Activated naive CD8-positive, alpha-beta T cell treated with anti-CD3 and anti-CD28 coated beads for 36 hours (primary cell): ENCODE results near the gene NT5C1B. TPM values are rescaled to one million over a fixed set of nuclear protein-coding genes. Genes with fewer than 3 reads are reported as not detected.

ENCODE experiments used
- DNase-seq: peaks from one replicate; pipeline ENCODE4 v3.0.0; 2021
- H3K27ac Mint-ChIP-seq: one replicate; pipeline ENCODE4 v1.8.0; 2022; ENCODE audit warnings: mild to moderate bottlenecking, moderate library complexity, mixed read lengths
- H3K27me3 Mint-ChIP-seq: one replicate; pipeline ENCODE4 v1.8.0; 2022; ENCODE audit warnings: mild to moderate bottlenecking, mixed read lengths
- H3K36me3 Mint-ChIP-seq: one replicate; pipeline ENCODE4 v1.8.0; 2021; ENCODE audit warnings: mild to moderate bottlenecking, mixed read lengths
- H3K4me1 Mint-ChIP-seq: one replicate; pipeline ENCODE4 v1.8.0; 2021; ENCODE audit warnings: mixed read lengths
- H3K4me3 Mint-ChIP-seq: one replicate; pipeline ENCODE4 v1.8.0; 2022; ENCODE audit warnings: mild to moderate bottlenecking, moderate library complexity, mixed read lengths
- H3K9me3 Mint-ChIP-seq: one replicate; pipeline ENCODE4 v1.8.0; 2022; ENCODE audit warnings: mixed read lengths
- total RNA-seq, 2 experiments: library from RNA; stranded (reverse); gene quantifications; one replicate each; pipeline ENCODE4 v1.2.3, GENCODE V29; 2021

NT5C1B gene
- total RNA-seq, 2 experiments from 2014 or later = not detected

DNA sequence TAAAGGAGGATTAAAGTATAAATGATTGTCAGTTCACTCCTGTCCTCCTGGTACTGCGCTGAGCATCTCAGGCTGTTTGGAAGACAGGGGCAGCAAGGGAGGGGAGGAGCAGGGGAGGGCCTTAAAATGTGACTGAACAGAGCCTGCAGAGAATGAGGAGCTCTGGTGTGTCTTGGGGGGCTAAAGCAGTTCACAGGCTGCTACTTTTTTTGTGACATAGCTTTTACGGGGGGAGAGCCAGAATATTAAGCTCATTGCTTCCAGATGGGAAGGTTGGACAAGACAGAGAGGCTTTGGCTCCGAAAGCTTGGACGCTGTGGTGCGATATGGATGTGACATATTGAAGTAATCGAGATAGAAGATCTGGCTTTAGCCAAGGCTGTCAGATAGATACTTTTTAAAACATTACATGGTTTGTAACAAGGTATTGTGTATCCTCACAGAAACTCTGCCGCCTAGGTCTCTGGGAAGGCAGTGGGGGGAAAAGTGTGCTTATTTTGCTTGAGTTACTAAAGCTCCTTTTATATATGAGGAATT is 69.4 kb downstream of the NT5C1B start:
- no peak overlapping the region for H3K27ac Mint-ChIP-seq
- H3K4me1 Mint-ChIP-seq = no peaks in the 10 kb centered on the region
- H3K36me3 Mint-ChIP-seq = no peaks in the 10 kb centered on the region
- no peaks in the 10 kb centered on the region for H3K9me3 Mint-ChIP-seq
- H3K27me3 Mint-ChIP-seq = peaks cover 24% of the 10 kb centered on the region
- no peak for DNase-seq
- H3K4me3 Mint-ChIP-seq = no peak overlapping the region

DNA sequence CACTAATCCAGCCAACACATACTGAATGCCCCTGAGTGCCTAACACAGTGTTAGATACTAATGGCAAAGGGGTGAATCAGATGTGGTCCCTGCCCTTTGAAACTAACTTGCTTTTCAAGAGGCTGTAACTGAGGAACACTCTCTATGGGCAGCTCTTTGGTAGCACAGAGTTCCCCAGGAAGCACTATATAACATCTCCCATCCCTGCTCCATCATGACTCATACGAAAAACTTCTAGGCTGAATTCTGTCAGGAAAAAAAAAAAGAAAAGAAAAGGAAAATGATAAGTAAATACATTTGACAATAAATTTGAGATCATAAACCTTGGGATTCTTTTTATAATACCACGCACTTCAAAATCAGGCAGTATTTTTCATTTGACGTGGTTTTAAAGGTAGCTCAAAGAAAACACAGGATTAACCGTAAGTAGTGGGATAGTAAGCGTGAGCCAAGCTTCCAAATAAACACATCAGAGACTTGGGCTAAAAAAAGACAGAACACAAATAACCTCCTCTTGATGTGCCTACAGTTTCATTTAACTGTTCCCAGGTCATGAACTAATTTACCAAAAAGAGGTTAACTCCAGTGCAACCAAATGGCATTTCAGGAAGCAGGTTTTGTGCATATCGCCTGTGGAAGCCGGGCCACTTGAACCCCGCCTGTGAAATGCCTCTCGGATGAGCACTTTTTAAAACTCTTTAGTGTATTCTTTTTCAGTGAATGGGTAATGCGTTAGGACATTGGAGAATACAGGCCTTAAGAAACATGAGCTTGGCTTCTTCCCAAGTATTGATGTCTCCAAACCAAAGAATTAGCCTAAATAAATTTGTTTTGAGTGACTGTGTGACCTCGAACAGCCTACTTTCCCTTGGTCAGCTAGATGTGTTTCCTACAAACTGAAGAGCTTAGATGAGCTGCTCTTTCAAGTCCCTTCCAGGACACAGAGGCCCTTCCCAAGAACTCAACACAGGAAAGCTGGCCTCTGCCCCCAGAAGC is 71.0 kb downstream of the NT5C1B start:
- no peaks in the 10 kb centered on the region for H3K36me3 Mint-ChIP-seq

DNA sequence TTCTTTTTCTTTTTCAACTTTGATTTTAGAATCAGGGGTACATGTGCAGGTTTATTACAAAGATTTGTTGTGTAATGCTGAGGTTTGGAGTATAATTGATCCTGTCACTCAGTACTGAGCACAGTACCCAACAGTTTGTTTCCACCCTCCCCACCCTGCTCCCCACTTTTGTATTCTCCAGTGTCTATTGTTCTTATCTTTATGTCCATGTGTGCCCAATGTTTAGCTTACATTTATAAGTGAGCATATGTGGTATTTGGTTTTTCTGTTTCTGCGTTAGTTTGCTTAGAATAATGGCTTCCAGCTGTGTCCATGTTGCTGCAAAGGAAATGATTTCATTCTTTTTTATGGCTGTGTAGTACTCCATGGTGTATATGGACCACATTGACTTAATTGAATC is 72.0 kb downstream of the NT5C1B start:
- Mint-ChIP-seq H3K27ac (no peak overlapping the region), H3K4me3 (no peak overlapping the region), H3K27me3 (peaks cover 29% of the 10 kb centered on the region), H3K36me3 (no peaks in the 10 kb centered on the region), H3K9me3 (no peaks in the 10 kb centered on the region), H3K4me1 (no peaks in the 10 kb centered on the region)
- DNase-seq = no peak

More for the DNA sequence above, 71.0 kb downstream of the NT5C1B start:
- Mint-ChIP-seq H3K27ac (no peak overlapping the region), H3K9me3 (no peaks in the 10 kb centered on the region), H3K4me1 (no peaks in the 10 kb centered on the region), H3K27me3 (peaks cover 29% of the 10 kb centered on the region), H3K4me3 (no peak overlapping the region)
- no peak for DNase-seq

DNA sequence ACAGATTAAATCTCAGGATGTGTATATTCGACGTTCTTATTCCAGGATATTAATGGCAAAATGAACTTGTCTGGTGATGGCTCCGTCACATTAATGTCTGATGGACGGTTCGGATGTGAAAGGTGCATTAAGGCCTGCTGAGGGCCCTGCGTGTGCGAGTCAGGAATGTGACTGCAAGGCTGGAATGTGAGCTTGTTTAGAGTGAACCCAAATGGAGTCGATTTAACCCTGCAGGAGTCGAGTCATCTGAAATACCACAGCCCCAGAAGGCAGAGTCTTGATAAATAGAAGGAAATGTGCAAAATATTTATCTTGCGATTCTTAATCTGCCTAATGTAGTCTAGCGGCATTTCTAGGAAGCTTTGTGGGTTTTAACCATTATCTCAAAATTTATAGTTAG is 73.3 kb downstream of the NT5C1B start:
- no peak for DNase-seq
- peaks cover 36% of the 10 kb centered on the region for H3K27me3 Mint-ChIP-seq
- no peaks in the 10 kb centered on the region for H3K36me3 Mint-ChIP-seq

DNA sequence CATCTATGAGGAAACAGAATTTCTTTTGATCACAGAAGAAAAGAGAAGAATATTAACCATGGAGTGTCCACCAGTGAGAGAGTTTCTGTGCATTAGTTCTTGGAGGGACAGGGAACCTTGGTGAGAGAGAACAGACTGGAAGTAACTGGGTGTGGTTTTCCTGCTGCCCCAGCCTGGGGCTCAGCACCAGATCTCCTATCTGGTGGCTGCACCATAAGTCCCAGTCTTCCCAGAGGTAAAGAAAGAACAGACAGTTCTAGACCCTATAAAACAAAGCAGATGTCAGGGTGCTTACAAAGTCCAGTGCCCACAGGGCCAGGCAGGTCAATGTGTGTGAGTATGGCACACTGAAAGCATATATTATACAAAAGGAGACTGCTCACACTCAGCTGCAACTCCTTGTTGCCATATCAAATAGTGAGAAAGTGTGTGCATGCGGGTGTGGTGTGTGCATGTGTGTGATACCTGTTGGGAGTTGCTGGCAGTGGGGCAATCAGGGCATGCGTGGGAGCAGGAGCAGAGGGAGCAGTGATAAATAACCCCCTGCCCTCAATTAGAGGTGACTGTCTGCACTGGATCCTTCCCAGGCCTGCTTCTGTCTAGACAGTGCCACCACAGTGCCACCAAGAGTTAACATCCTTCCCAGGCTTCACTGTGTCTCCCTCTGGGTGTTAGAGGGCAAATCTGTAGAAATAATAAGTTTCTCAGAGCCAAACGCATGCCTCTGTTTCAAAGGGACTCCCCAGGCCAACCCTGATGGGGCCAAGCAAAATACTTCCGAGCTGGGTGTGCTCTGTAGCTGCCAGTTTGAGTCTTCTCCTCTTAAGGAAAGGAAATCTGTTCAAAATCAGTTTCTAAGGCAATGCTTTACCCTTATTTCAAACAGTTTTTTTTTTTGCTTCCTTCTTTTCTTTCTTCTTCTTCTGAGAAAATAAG is 74.6 kb downstream of the NT5C1B start:
- no peaks in the 10 kb centered on the region for H3K9me3 Mint-ChIP-seq
- no peak overlapping the region for H3K27ac Mint-ChIP-seq
- no peaks in the 10 kb centered on the region for H3K36me3 Mint-ChIP-seq
- no peak for DNase-seq
- H3K4me3 Mint-ChIP-seq = no peak overlapping the region
- peaks cover 38% of the 10 kb centered on the region for H3K27me3 Mint-ChIP-seq
- H3K4me1 Mint-ChIP-seq = no peaks in the 10 kb centered on the region

More for the DNA sequence above, 73.3 kb downstream of the NT5C1B start:
- H3K4me1 Mint-ChIP-seq = no peaks in the 10 kb centered on the region
- no peaks in the 10 kb centered on the region for H3K9me3 Mint-ChIP-seq
- H3K27ac Mint-ChIP-seq = no peak overlapping the region
- no peak overlapping the region for H3K4me3 Mint-ChIP-seq

Other genes with a start within 250 kb of the NT5C1B start
- gene RDH14, start 28.9 kb downstream of the NT5C1B start, total RNA-seq = 10 to 100 TPM; 20.5 to 21.2 TPM